Measurements from ENCODE around the gene FBXO36. TPM values are rescaled to one million over a fixed set of nuclear protein-coding genes. Genes with fewer than 3 reads are reported as not detected.
"Not testable (repeated sequence)": the region's sequence is repeated elsewhere in the genome, so short reads cannot be mapped to it uniquely, and the experiment has no call there.

FBXO36 gene
- total RNA-seq, 1 experiment from 2014 or later: 0.42 TPM

- DNase-seq (ENCODE audit: low read depth): no peak
Measured at GRCh38 chr2:229910832-229911412, 11.4 kb upstream of the FBXO36 start.

GRCh38 chr2:229914171-229914570 is 8.1 kb upstream of the FBXO36 start:
- DNase-seq (ENCODE audit: low read depth): no peak

DNA sequence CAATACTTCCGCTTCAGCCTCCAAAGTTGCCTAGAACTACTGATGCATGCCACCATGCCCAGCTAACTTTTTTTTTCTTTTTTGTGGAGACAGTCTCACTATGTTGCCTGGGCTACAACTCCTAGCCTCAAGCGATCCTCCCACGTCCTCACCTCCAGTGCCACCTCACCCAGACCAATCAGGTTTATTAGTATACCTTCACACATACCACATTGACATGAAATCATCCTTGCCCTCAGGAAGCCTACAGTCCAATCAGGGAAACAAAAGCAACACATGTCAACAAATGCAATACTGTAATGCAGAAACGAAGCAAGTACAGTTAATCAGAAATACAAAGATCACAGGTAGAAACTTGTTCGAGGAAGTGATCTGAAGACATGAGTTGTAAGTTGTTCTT is 4.5 kb upstream of the FBXO36 start:
- DNase-seq (ENCODE audit: low read depth): no peak

DNA sequence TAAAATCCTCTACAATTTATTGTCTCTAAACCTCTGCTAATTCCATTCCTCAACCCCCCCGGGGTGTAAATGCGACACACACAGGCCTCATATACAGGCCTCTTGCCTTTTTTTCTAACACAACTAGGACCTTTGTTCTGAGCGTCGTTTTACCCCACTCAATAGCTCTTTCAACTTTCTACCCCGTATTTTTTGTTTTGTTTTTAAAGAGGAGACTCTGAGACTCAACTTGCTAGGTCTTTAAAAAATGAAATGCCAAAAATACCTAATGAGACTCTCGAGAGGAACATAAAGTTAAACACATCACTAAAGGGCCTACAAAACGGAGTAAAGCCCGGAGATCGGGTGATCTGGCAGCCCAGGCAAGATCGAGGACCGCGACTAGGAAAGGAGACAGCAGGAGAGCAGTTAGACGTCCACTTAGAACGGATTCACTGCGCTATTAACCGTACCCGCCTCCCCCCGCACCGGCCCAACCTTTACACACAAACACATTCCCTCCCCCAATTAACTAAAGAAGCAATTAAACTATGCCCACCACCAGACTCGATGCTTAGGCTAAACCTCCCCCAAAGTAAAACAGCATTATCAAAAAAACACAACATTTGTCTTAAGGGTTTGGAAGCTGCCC is 2.2 kb upstream of the FBXO36 start:
- no peak for DNase-seq (ENCODE audit: low read depth)

DNA sequence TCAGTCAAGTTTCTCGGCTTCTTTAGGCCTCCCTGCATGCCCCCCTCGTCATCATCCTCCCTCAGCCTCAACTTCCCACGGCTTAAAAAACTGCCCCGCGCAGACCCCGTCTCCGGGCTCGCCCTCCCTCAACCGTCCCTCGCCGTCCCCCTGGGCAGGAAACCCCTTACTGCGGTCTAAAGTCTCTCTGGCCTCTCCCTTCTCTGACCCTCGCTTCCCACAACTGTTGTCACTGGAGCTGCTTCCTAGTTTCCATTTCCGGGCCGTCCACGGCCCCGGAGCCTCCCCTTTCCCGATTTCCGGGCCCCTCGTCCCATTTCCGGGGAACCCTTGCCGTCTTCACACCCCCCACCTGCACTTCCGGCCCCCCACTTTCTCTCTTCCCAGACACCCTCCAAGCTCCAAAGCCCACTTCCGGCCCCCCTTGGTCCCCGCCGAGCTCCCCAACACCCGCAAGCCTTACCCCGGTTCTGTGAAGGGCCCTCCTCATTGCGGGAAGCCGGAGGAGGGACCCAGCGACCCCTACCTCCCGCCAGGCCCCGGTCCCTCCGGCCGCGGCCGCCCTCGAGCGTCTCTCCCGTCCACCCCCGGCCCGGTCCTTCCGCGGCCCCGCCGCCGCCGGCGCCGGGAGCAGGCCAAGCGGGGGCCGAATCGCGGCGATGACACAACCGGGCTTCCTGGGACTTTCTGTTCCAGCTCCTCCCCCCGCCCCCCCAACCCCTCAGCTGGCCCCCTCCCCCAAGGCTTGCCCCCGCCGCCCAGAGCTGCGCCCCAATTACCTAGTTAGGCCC is 1.0 kb upstream of the FBXO36 start:
- peak; percentile 62 for DNase-seq (ENCODE audit: low read depth)

GRCh38 chr2:229921892-229922448 is 333 bp upstream of the FBXO36 start, which contains the start of gene TRIP12:
Gene TRIP12, minus strand, starts transcription at chr2:229922009. Its CDS starts 41,930 bp downstream, at chr2:229880079.
- DNase-seq (ENCODE audit: low read depth): peak; percentile 94

DNA sequence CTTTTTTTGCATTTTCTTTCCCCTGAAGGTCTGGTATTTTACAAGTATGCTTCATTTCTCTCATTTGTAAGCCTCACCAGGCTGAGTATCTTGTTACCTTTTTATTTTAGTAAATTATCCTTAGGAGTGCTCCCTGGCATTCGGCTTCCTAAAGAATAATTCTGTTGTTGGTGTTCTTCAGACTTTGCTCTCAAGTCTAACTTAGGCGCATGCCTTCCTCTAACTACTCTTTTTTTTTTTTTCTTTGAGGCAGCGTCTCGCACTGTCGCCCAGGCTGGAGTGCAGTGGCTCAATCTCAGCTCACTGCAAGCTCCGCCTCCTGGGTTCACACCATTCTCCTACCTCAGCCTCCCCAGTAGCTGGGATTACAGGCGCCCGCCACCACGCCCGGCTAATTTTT is 2.2 kb downstream of the FBXO36 start:
- DNase-seq (ENCODE audit: low read depth): not testable (repeated sequence)

GRCh38 chr2:229925201-229925600 is 2.9 kb downstream of the FBXO36 start:
- DNase-seq (ENCODE audit: low read depth): no peak

- peak; percentile 52 for DNase-seq (ENCODE audit: low read depth)
Measured at GRCh38 chr2:229927817-229928321, 5.6 kb downstream of the FBXO36 start.

- no peak for DNase-seq (ENCODE audit: low read depth)
Measured at GRCh38 chr2:229930656-229931055, 8.4 kb downstream of the FBXO36 start.

- DNase-seq (ENCODE audit: low read depth): no peak
Measured at GRCh38 chr2:229931241-229931640, 8.9 kb downstream of the FBXO36 start.

GRCh38 chr2:229937537-229937936 is 15.2 kb downstream of the FBXO36 start:
- no peak for DNase-seq (ENCODE audit: low read depth)

GRCh38 chr2:229942671-229943070 is 20.4 kb downstream of the FBXO36 start:
- DNase-seq (ENCODE audit: low read depth): no peak

DNA sequence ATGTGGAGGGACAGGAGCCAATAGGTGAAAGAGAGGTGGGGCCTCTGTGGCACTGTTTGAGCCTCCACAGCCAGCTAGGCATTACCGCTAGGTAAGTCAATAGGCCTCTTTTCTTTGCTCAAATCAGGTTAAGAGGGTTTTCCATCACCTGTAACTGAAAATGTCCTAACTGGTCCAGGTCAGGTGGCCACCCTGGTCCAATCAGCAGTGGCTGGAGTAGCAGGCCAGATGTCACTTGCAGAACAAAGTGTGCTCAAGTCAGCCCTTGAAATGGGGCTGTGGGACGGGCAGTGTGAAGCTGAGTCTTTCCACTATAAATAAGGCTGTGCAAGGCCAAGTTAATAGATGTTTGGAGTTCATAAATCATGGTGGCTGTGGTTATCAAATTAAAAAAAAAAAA is 20.9 kb downstream of the FBXO36 start:
- DNase-seq (ENCODE audit: low read depth): no peak

DNA sequence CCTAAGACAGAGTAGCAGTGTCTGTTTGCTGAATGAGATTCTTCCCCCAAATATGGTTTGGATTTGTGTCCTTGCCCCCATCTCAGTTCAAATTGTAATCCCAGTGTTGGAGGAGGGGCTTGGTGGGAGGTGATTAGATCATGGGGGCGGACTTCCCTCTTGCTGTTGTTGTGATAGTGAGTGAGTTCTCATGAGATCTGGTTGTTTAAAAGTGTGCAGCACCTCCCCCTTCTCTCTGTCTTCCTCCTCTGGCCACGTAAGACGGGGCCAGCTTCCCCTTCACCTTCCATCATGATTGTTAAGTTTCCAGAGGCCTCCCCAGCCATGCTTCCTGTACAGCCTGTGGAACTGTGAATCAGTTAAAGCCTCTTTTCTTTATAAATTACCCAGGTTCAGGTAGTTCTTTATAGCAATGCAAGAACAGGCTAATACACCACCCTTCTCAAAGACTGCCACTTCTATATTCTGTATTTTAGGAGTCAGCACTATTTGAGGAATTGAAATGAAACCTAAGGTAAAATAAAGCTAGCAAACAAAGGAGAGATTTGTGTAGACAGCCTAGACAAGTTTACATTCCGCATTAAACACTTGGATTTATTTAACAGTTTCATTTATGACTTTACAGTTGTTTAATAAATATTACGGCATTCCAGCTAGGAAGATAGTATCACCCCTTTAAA is 21.6 kb downstream of the FBXO36 start:
- DNase-seq (ENCODE audit: low read depth): no peak

DNA sequence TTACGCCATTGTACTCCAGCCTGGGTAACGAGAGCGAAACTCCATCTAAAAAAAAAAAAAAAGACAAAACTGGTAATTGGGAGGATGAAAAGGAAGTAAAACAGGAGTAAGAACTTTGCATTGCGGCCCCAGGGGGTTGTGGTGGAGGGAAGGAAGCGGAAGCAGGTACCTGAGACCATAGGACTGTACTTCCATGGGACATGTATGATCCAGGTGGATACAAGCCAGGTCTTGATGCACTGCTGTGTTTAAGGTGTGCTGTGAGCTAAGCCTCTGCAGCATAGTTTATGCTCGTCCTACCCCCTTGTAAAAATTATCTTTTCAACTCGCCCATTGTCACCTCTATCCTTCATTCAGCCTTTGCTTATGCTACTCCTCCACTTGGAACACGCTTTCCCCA is 23.7 kb downstream of the FBXO36 start:
- no peak for DNase-seq (ENCODE audit: low read depth)

DNA sequence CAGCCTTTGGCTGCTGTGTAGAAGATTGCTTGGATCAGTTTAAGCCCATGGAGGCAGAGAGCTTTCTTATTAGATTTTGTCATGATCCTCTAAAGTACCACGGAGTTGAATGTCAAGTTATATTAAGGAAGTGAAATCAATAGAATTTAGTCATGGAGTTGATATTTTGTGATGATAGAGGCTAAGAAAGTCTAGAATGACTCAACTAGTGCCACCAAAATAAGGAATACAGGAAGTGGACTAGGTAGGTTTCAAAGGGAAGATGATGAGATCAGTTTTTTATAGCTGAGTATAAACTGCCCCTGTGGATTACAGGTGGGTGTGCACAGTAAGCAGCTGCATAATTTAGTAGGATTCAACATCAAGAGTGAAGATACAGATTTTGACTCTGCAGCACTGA is 25.2 kb downstream of the FBXO36 start:
- DNase-seq (ENCODE audit: low read depth): no peak

DNA sequence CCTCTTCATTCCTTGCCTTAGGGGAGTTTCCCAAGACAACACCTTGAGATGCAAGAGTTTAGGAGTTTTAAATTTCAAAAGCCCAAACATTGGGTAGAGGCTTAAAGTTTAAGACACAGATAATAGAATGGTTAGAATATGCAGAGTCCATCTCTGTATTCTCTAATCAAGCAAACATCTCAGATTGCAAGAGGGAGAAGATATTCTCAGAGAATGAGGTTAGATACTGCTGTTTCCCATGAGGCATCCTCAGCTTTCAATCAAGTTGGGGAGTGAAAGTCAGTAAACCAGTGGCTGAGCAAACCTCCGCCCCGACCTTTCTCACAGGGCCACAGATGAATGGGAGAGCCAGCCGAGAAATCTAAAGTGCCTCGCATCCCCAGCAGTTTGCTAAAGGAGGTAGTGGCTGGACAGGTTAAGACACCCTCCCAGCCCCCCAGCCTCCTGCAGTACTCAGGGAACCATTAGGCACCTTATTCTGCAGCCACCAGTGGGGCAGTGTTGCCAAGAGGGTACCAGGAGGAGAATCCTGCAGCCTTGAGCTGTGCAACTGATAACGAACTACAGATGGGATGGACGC is 30.0 kb downstream of the FBXO36 start:
- DNase-seq (ENCODE audit: low read depth): no peak

GRCh38 chr2:229955663-229956062 is 33.4 kb downstream of the FBXO36 start:
- no peak for DNase-seq (ENCODE audit: low read depth)

GRCh38 chr2:229956491-229956890 is 34.2 kb downstream of the FBXO36 start:
- no peak for DNase-seq (ENCODE audit: low read depth)

GRCh38 chr2:229963596-229963995 is 41.3 kb downstream of the FBXO36 start:
- not testable (repeated sequence) for DNase-seq (ENCODE audit: low read depth)
